Liver (tissue), 9 donors: ENCODE measurements around the gene CHN2. TPM values are rescaled to one million over a fixed set of nuclear protein-coding genes. Genes with fewer than 3 reads are reported as not detected.

ENCODE experiments used
- DNase-seq: peaks from one replicate; pipeline ENCODE4 v3.0.0-alpha.2; 2017; ENCODE audit warnings: low spot score
- H3K27ac ChIP-seq, 2 donors: one replicate each; pipeline ENCODE4 v1.7.0; 2013; ENCODE audit warnings: inconsistent platforms in 2 of 2, low read length in 2 of 2, control low read depth in 1 of 2, low read depth in 1 of 2, mild to moderate bottlenecking in 1 of 2
- H3K27me3 ChIP-seq, 4 donors: one replicate each; pipeline versions ENCODE4 v1.6.1 to v1.7.0; 2013; ENCODE audit warnings: low read length in 3 of 4, inconsistent platforms in 1 of 4, mild to moderate bottlenecking in 1 of 4, moderate library complexity in 1 of 4; ENCODE audit not compliant: control insufficient read depth in 4 of 4, insufficient read depth in 4 of 4
- H3K36me3 ChIP-seq, 4 donors: one replicate each; pipeline versions ENCODE4 v1.6.1 to v1.7.0; 2013; ENCODE audit warnings: low read length in 3 of 4, mild to moderate bottlenecking in 3 of 4, low read depth in 1 of 4, moderate library complexity in 1 of 4; ENCODE audit not compliant: control insufficient read depth in 4 of 4, insufficient read depth in 3 of 4
- H3K4me1 ChIP-seq, 4 donors: one replicate each; pipeline versions ENCODE4 v1.6.1 to v1.7.0; 2013; ENCODE audit warnings: low read length in 3 of 4, mild to moderate bottlenecking in 3 of 4, moderate library complexity in 1 of 4; ENCODE audit not compliant: control insufficient read depth in 4 of 4, insufficient read depth in 4 of 4
- H3K4me3 ChIP-seq, 3 donors: one replicate each; pipeline versions ENCODE4 v1.6.1 to v1.7.0; 2013; ENCODE audit warnings: low read length in 3 of 3, control low read depth in 1 of 3, low read depth in 1 of 3, mild to moderate bottlenecking in 1 of 3
- H3K9ac ChIP-seq, 2 donors: one replicate each; pipeline ENCODE4 v1.7.0; 2013; ENCODE audit warnings: low read length in 2 of 2, mild to moderate bottlenecking in 2 of 2, moderate library complexity in 2 of 2, control low read depth in 1 of 2, low read depth in 1 of 2
- H3K9me3 ChIP-seq, 4 donors: one replicate each; pipeline versions ENCODE4 v1.6.1 to v1.7.0; 2013; ENCODE audit warnings: low read length in 3 of 4; ENCODE audit not compliant: control insufficient read depth in 4 of 4
- ATF3 ChIP-seq: IDR thresholded peaks from 2 replicates; pipeline ENCODE4 v1.6.1; 2016; ENCODE audit warnings: antibody characterized with exemption
- CTCF ChIP-seq: fragments of 150-350 bp; IDR thresholded peaks from 2 replicates; pipeline ENCODE4 v1.5.1; 2017; ENCODE audit warnings: improper control_type of control experiment, low read depth, low read length; ENCODE audit not compliant: missing input control
- EGR1 ChIP-seq, 2 donors: IDR thresholded peaks; 2 replicates each; pipeline ENCODE4 v1.6.1; 2016 to 2018; ENCODE audit warnings: antibody characterized with exemption in 2 of 2, low read depth in 2 of 2
- FOXA1 ChIP-seq: IDR thresholded peaks from 2 replicates; pipeline ENCODE4 v1.6.1; 2016; ENCODE audit warnings: antibody characterized with exemption
- FOXA2 ChIP-seq: IDR thresholded peaks from 2 replicates; pipeline ENCODE4 v1.6.1; 2016; ENCODE audit warnings: antibody characterized with exemption
- GABPA ChIP-seq, 2 donors: IDR thresholded peaks in 1 of 2; conservative IDR thresholded peaks in 1 of 2; 2 replicates each; pipeline ENCODE4 v1.6.1; 2016; ENCODE audit warnings: antibody characterized with exemption in 2 of 2, mild to moderate bottlenecking in 1 of 2, moderate library complexity in 1 of 2
- HNF4A ChIP-seq, 2 donors: conservative IDR thresholded peaks; 2 replicates each; pipeline ENCODE4 v1.6.1; 2016; ENCODE audit warnings: antibody characterized with exemption in 2 of 2, mild to moderate bottlenecking in 2 of 2
- HNF4G ChIP-seq: IDR thresholded peaks from 2 replicates; pipeline ENCODE4 v1.6.1; 2016; ENCODE audit warnings: antibody characterized with exemption
- JUND ChIP-seq, 2 donors: IDR thresholded peaks; 2 replicates each; pipeline ENCODE4 v1.6.1; 2016; ENCODE audit warnings: antibody characterized with exemption in 2 of 2
- NR2F2 ChIP-seq: IDR thresholded peaks from 2 replicates; pipeline ENCODE4 v1.6.1; 2016; ENCODE audit warnings: antibody characterized with exemption
- RXRA ChIP-seq, 2 donors: IDR thresholded peaks; 2 replicates each; pipeline ENCODE4 v1.6.1; 2017 to 2018; ENCODE audit warnings: antibody characterized with exemption in 2 of 2, mild to moderate bottlenecking in 1 of 2
- SP1 ChIP-seq: IDR thresholded peaks from 2 replicates; pipeline ENCODE4 v1.6.1; 2018; ENCODE audit warnings: antibody characterized with exemption, mild to moderate bottlenecking
- TAF1 ChIP-seq: conservative IDR thresholded peaks from 2 replicates; pipeline ENCODE4 v1.6.1; 2016; ENCODE audit warnings: antibody characterized with exemption, mild to moderate bottlenecking
- YY1 ChIP-seq: IDR thresholded peaks from 2 replicates; pipeline ENCODE4 v1.6.1; 2016; ENCODE audit warnings: antibody characterized with exemption, mild to moderate bottlenecking
- ZBTB33 ChIP-seq: IDR thresholded peaks from 2 replicates; pipeline ENCODE4 v1.6.1; 2016; ENCODE audit warnings: antibody characterized with exemption
- WGBS: extraction: QIAGEN DNeasy Blood & Tissue Kit; methylation state at CpG from one replicate; pipeline ENCODE4 v1.1.7; 2013; 5-methylcytosine and 5-hydroxymethylcytosine counted together
- polyA plus RNA-seq, 2 donors: library from polyadenylated mRNA; stranded (reverse) in 1 of 2; unstranded in 1 of 2; fragments of 200-250 nt in 1 of 2; fragments of >200 nt in 1 of 2; fragmentation: Nextera tagmentation in 1 of 2; extraction: Ambion mirVana in 1 of 2; gene quantifications; one replicate each; pipeline versions ENCODE4 v1.2.1 to v1.2.3, GENCODE V29; 2013 to 2015
- total RNA-seq, 2 donors: library from RNA; depleted of rRNA; stranded (reverse); fragments of >200 nt; gene quantifications; one replicate each; pipeline ENCODE4 v1.2.3, GENCODE V29; 2014
- donor health status: healthy.
- donor health status: healthy.
- donor health status: healthy.
- donor health status: healthy.
- donor health status: healthy.

The CHN2 gene
- total and polyA plus RNA-seq, 4 donors = 8.3 to 25.4 (median 17.8) TPM

- no peak for TF ChIP-seq ZBTB33
- no peak for TF ChIP-seq CTCF
- no peak for TF ChIP-seq JUND (IDR thresholded peaks at IDR 0.05)
- TF ChIP-seq GABPA (IDR thresholded peaks at IDR 0.05 in 1 of 2, conservative IDR thresholded peaks at IDR 0.05 in 1 of 2) = no peak
- TF ChIP-seq NR2F2 = no peak
- no peak for TF ChIP-seq TAF1
- TF ChIP-seq SP1 = no peak
Observed at GRCh38 chr7:29359482-29360093, 165.0 kb downstream of the CHN2 start (continued).

- no peak for DNase-seq
- Histone ChIP-seq H3K27ac (no peak overlapping the region), H3K36me3 (peaks cover 2 to 8% (median 4%) of the 10 kb centered on the region in 4 donors), H3K9ac (no peak overlapping the region), H3K9me3 (no peaks in the 10 kb centered on the region), H3K27me3 (no peaks in the 10 kb centered on the region), H3K4me3 (no peak overlapping the region), H3K4me1 (no peaks in the 10 kb centered on the region)
- 94% methylated on average over 13 of the region's 13 CpGs for WGBS
- TF ChIP-seq RXRA (IDR thresholded peaks at IDR 0.05) (no peak), ZBTB33 (no peak), HNF4G (no peak), FOXA2 (no peak), CTCF (no peak), TAF1 (no peak), JUND (IDR thresholded peaks at IDR 0.05) (no peak), SP1 (no peak), HNF4A (conservative IDR thresholded peaks at IDR 0.05) (no peak), GABPA (IDR thresholded peaks at IDR 0.05 in 1 of 2, conservative IDR thresholded peaks at IDR 0.05 in 1 of 2) (no peak), ATF3 (no peak), FOXA1 (no peak), EGR1 (IDR thresholded peaks at IDR 0.05; ENCODE audit: low read depth in 2 of 2) (no peak), YY1 (no peak)
Observed at GRCh38 chr7:29360633-29361625, 166.4 kb downstream of the CHN2 start.
